SK-N-SH treated with all-trans-retinoic acid at 6 μM for 48 hours (cell line): ENCODE measurements around the gene TOPBP1.

Source experiments
- RARB ChIP-seq: fragments of 250-450 bp; sonication (Bioruptor Pico); IDR thresholded peaks from 2 replicates; pipeline ENCODE4 v1.8.0; 2021; ENCODE audit warnings: mild to moderate bottlenecking, moderate library complexity
- ZFP30 ChIP-seq: fragments of 450-650 bp; formaldehyde crosslinking; IDR thresholded peaks from 2 replicates; pipeline ENCODE4 v1.5.0; 2022; ENCODE audit warnings: mild to moderate bottlenecking, moderate library complexity
- TF ChIP-seq, protein P1 (sequence below): fragments of 250-450 bp; sonication (Bioruptor Pico); IDR thresholded peaks from 2 replicates; pipeline ENCODE4 v1.8.0; 2020; ENCODE audit warnings: mild to moderate bottlenecking, moderate library complexity, borderline replicate concordance

DNA sequence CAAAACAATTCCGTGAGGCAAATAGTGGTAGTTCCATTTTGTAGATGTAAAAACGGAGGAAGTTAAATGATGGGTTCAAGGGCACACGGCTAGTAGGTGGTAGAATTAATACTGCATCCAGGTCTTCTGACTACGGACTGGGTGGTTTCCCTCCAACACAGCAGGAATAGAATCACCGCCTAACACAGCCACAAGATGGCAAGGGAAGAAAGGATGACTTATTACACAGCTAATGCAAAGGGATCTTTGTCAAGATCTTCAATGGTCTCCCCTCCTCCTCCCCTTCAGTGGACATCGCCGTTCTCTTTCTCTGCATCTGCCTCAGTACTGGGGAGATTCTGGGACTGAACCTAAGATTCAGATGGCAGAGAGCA lies 524 bp upstream of the TOPBP1 start:
- TF ChIP-seq, protein P1, sequence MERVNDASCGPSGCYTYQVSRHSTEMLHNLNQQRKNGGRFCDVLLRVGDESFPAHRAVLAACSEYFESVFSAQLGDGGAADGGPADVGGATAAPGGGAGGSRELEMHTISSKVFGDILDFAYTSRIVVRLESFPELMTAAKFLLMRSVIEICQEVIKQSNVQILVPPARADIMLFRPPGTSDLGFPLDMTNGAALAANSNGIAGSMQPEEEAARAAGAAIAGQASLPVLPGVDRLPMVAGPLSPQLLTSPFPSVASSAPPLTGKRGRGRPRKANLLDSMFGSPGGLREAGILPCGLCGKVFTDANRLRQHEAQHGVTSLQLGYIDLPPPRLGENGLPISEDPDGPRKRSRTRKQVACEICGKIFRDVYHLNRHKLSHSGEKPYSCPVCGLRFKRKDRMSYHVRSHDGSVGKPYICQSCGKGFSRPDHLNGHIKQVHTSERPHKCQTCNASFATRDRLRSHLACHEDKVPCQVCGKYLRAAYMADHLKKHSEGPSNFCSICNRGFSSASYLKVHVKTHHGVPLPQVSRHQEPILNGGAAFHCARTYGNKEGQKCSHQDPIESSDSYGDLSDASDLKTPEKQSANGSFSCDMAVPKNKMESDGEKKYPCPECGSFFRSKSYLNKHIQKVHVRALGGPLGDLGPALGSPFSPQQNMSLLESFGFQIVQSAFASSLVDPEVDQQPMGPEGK (CRISPR knock-in tag) = no peak
- TF ChIP-seq RARB (CRISPR knock-in tag) (no peak), ZFP30 (CRISPR knock-in tag) (no peak)
